Lower leg skin (tissue), 4 donors: ENCODE data around the gene CHTF18. TPM values are rescaled to one million over a fixed set of nuclear protein-coding genes. Genes with fewer than 3 reads are reported as not detected.
"Not testable (repeated sequence)": the region's sequence is repeated elsewhere in the genome, so short reads cannot be mapped to it uniquely, and the experiment has no call there.

ENCODE experiments used
- DNase-seq, 2 donors: peaks; one replicate each; pipeline ENCODE4 v3.0.0-alpha.2; 2019; ENCODE audit warnings: low spot score in 2 of 2
- H3K4me3 ChIP-seq: fragments of 200-600 bp; sonication (generic); 2 replicates; pipeline ENCODE4 v1.5.1; 2017; ENCODE audit warnings: mild to moderate bottlenecking, low read depth; ENCODE audit not compliant: poor library complexity, severe bottlenecking
- POLR2A ChIP-seq, 2 donors: fragments of 450-650 bp; IDR thresholded peaks; one replicate each; pipeline ENCODE4 v1.6.1; 2016 to 2017; ENCODE audit warnings: antibody characterized with exemption in 2 of 2, mild to moderate bottlenecking in 1 of 2, moderate library complexity in 1 of 2
- WGBS, 2 donors: methylation state at CpG; one replicate each; pipeline ENCODE4 v1.1.5; 2018; 5-methylcytosine and 5-hydroxymethylcytosine counted together
- intact Hi-C: fragments of 100-400 bp; cut with DNase I; formaldehyde crosslinking; loops from one replicate; pipeline ENCODE4 v1.15.0; 2023; ENCODE audit warnings: low total_unique reads
- total RNA-seq, 4 donors: library from RNA; depleted of rRNA; stranded (reverse); fragments of >200 nt; gene quantifications; one replicate each; pipeline ENCODE4 v1.1.0, GENCODE V29; 2016
- TF ChIP-seq, protein P1 (sequence below), 3 donors: fragments of 450-650 bp; IDR thresholded peaks; one replicate each; pipeline ENCODE4 v1.5.1; 2016; ENCODE audit warnings: antibody characterized with exemption in 3 of 3, mild to moderate bottlenecking in 3 of 3, moderate library complexity in 2 of 3

The CHTF18 gene
- total RNA-seq, 4 donors from 2014 or later, result 4.6 to 23.4 (median 12.2) TPM

GRCh38 chr16:750485-750884, 37.9 kb upstream of the CHTF18 start:
- no peak for TF ChIP-seq POLR2A (IDR thresholded peaks at IDR 0.05)
- H3K4me3 ChIP-seq, result no peak overlapping the region
- intact Hi-C loops, result no loop called here
- DNase-seq, result no peak
- 81 to 87% methylated on average over 9 of the region's 9 CpGs for WGBS, 2 donors

- H3K4me3 ChIP-seq, result no peak overlapping the region
- intact Hi-C loops, result no loop called here
- DNase-seq, result no peak
- no peak for TF ChIP-seq POLR2A (IDR thresholded peaks at IDR 0.05)
- TF ChIP-seq, protein P1, sequence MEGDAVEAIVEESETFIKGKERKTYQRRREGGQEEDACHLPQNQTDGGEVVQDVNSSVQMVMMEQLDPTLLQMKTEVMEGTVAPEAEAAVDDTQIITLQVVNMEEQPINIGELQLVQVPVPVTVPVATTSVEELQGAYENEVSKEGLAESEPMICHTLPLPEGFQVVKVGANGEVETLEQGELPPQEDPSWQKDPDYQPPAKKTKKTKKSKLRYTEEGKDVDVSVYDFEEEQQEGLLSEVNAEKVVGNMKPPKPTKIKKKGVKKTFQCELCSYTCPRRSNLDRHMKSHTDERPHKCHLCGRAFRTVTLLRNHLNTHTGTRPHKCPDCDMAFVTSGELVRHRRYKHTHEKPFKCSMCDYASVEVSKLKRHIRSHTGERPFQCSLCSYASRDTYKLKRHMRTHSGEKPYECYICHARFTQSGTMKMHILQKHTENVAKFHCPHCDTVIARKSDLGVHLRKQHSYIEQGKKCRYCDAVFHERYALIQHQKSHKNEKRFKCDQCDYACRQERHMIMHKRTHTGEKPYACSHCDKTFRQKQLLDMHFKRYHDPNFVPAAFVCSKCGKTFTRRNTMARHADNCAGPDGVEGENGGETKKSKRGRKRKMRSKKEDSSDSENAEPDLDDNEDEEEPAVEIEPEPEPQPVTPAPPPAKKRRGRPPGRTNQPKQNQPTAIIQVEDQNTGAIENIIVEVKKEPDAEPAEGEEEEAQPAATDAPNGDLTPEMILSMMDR (IDR thresholded peaks at IDR 0.05), result no peak
- 50 to 60% methylated on average over 39 of the region's 39 CpGs for WGBS, 2 donors
These were observed 37.0 kb upstream of the CHTF18 start for GRCh38 chr16:751152-752006.

GRCh38 chr16:752007-752312, 36.5 kb upstream of the CHTF18 start:
- intact Hi-C loops, result no loop called here
- WGBS, 2 donors, result 24 to 29% methylated on average over 10 of the region's 10 CpGs
- no peak overlapping the region for H3K4me3 ChIP-seq
- no peak for TF ChIP-seq POLR2A (IDR thresholded peaks at IDR 0.05)
- TF ChIP-seq, protein P1 (IDR thresholded peaks at IDR 0.05), result no peak
- DNase-seq, result no peak

GRCh38 chr16:754121-754607, 34.3 kb upstream of the CHTF18 start:
- WGBS, 2 donors, result 80 to 84% methylated on average over 11 of the region's 11 CpGs
- H3K4me3 ChIP-seq, DNase-seq, intact Hi-C loops: not testable (repeated sequence)

- no peak overlapping the region for H3K4me3 ChIP-seq
- TF ChIP-seq, protein P1 (IDR thresholded peaks at IDR 0.05), result no peak
- TF ChIP-seq POLR2A (IDR thresholded peaks at IDR 0.05), result no peak
- 43 to 57% methylated on average over 11 of the region's 11 CpGs for WGBS, 2 donors
- intact Hi-C loops, result no loop called here
- no peak for DNase-seq
These were observed 33.8 kb upstream of the CHTF18 start for GRCh38 chr16:754656-755055.

- intact Hi-C loops, result no loop called here
- H3K4me3 ChIP-seq, result no peak overlapping the region
- no peak for DNase-seq
- TF ChIP-seq POLR2A (IDR thresholded peaks at IDR 0.05), result no peak
- TF ChIP-seq, protein P1 (IDR thresholded peaks at IDR 0.05), result no peak
- 88 to 93% methylated on average over 5 of the region's 5 CpGs for WGBS, 2 donors
These were observed 32.0 kb upstream of the CHTF18 start for GRCh38 chr16:756428-756827.
